ENCODE results near the gene KLF13.

Gene KLF13

DNA sequence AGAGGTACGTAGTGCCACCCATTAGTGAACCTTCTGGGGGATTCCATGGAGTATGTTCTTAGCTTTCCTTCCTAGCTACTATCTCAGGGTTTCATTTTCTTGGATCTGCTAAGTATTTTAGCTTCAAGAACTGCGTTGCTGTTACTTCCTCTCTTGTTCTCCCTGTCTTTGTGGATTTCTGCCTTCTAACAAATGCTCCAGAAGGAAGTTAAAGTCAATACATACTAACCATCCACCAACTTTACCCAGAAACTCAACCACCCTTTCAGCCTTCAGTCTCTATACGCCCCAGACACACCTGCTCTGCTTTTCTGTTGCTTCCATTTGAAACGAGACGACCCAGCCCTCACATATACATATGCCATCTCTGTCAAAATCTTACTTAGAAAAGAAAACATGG is 2.4 kb upstream of the KLF13 start:
- Histone ChIP-seq H3K9me2 (replicated peaks; ENCODE audit: insufficient read depth, low read length) (no peaks in the 10 kb centered on the region), H3K79me2 (ENCODE audit: low read length) (peaks cover 24% of the 10 kb centered on the region), H4K20me1 (ENCODE audit: insufficient read depth, low read length) (no peaks in the 10 kb centered on the region), H3F3A (ENCODE audit: insufficient read depth, low read length) (peaks cover 17% of the 10 kb centered on the region), H3K27me3 (replicated peaks; ENCODE audit: insufficient read depth, low read length) (no peaks in the 10 kb centered on the region), H3K4me2 (ENCODE audit: low read depth, low read length) (0 out of 2 replicates have a peak overlapping the region, but pooled peaks have one; percentile 75), H3K9ac (ENCODE audit: low read length) (no peak overlapping the region), H3K4me1 (ENCODE audit: low read length) (peaks cover 9% of the 10 kb centered on the region; the same call in 1 of the 2 replicates), H3K9me3 (replicated peaks; ENCODE audit: insufficient read depth, low read length) (no peaks in the 10 kb centered on the region), H3K4me3 (ENCODE audit: low read length) (no peak overlapping the region), H2AFZ (ENCODE audit: low read length) (no peak overlapping the region), H3K36me3 (replicated peaks; ENCODE audit: insufficient read depth, low read length) (no peaks in the 10 kb centered on the region), H3K27ac (ENCODE audit: low read length) (no peak overlapping the region)
- DNase-seq = no peak
- TF ChIP-seq EZH2 (optimal IDR thresholded peaks at IDR 0.05; ENCODE audit: low read depth, low read length) = no peak
- no peak for TF ChIP-seq EZH2phosphoT487 (IDR thresholded peaks at IDR 0.05; ENCODE audit: low read length)
- TF ChIP-seq, protein P1, sequence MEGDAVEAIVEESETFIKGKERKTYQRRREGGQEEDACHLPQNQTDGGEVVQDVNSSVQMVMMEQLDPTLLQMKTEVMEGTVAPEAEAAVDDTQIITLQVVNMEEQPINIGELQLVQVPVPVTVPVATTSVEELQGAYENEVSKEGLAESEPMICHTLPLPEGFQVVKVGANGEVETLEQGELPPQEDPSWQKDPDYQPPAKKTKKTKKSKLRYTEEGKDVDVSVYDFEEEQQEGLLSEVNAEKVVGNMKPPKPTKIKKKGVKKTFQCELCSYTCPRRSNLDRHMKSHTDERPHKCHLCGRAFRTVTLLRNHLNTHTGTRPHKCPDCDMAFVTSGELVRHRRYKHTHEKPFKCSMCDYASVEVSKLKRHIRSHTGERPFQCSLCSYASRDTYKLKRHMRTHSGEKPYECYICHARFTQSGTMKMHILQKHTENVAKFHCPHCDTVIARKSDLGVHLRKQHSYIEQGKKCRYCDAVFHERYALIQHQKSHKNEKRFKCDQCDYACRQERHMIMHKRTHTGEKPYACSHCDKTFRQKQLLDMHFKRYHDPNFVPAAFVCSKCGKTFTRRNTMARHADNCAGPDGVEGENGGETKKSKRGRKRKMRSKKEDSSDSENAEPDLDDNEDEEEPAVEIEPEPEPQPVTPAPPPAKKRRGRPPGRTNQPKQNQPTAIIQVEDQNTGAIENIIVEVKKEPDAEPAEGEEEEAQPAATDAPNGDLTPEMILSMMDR (IDR thresholded peaks at IDR 0.05; ENCODE audit: low read length) = no peak

DNA sequence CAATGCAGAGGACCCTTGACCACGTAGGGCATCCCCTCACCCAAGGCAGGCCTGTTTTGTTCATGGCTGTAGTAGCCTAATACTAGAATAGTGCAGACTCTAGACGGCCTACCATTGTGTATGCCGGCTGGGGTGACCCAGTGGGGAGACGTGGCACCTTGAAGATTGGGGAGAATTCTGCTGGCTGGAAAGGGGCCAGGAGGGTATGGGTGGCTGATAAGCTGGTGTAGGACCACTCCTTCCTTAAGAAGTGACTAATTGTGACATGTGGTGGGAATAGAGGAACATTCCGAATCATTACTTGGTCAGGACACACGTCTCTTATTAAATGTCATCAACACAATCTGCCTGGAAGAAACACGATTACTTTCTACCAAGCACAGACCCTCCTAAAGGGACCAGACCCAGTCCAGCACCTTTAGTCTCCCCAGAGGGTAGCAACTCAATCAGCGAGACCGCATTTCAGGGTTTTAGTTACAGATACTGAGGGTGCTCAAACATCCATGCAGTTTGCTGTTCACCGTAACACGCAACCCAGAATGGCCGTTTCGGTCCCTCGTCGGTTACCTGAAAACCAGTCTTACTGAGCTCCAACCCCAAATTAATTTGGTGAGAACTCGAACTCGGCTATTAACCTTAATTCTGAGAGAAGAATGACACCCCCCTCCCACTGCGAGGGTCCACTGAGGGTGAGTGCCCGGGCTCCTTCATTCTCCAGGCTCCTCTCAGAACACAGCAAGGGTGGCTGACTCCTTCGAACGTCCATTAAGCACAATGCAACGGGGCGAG is 1.6 kb upstream of the KLF13 start:
- Histone ChIP-seq H3F3A (ENCODE audit: insufficient read depth, low read length) (peaks cover 17% of the 10 kb centered on the region), H3K9ac (ENCODE audit: low read length) (peak overlapping the region; percentile 94), H3K36me3 (replicated peaks; ENCODE audit: insufficient read depth, low read length) (no peaks in the 10 kb centered on the region), H3K4me3 (ENCODE audit: low read length) (peak overlapping the region; percentile 84), H3K79me2 (ENCODE audit: low read length) (peaks cover 32% of the 10 kb centered on the region), H3K27ac (ENCODE audit: low read length) (peak overlapping the region; percentile 94), H3K27me3 (replicated peaks; ENCODE audit: insufficient read depth, low read length) (no peaks in the 10 kb centered on the region), H3K4me2 (ENCODE audit: low read depth, low read length) (peak overlapping the region; percentile 75), H2AFZ (ENCODE audit: low read length) (0 out of 2 replicates have a peak overlapping the region, but pooled peaks have one; percentile 4), H3K9me2 (replicated peaks; ENCODE audit: insufficient read depth, low read length) (no peaks in the 10 kb centered on the region), H4K20me1 (ENCODE audit: insufficient read depth, low read length) (peaks cover 5% of the 10 kb centered on the region; the same call in 1 of the 2 replicates), H3K4me1 (ENCODE audit: low read length) (peaks cover 13% of the 10 kb centered on the region), H3K9me3 (replicated peaks; ENCODE audit: insufficient read depth, low read length) (no peaks in the 10 kb centered on the region)
- DNase-seq = no peak
- TF ChIP-seq, protein P1 (IDR thresholded peaks at IDR 0.05; ENCODE audit: low read length) = no peak
- TF ChIP-seq EZH2 (optimal IDR thresholded peaks at IDR 0.05; ENCODE audit: low read depth, low read length) (no peak), EZH2phosphoT487 (IDR thresholded peaks at IDR 0.05; ENCODE audit: low read length) (no peak)

DNA sequence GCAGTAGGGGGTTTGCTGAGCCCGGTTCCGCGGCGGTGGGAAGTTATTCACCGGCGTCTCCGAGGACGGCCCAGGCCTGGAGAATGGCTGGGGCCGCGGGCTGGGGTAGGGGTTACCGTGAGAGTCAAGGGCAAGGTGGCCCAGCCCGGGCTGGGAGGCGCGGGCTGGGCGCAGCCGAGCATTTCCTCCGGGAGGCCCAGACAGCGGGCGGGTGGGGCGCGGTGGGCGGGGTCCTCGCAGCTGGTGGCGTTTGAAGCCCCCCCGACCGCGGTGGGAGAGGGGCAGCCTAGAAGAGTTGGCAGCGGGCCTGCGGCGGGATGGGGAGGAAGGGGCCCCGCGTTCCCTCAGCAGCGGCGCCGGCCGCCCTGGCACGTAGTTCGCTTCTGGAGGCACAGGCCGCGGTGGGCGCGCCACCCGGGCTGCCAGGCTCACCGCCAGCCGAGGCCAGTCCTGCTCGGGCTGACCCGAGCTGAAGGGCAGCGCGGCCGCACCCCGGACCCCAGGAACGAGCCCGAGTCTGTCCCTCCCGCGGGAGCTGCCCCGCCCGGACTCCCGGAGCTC is 960 bp upstream of the KLF13 start:
- no peaks in the 10 kb centered on the region for H3K27me3 ChIP-seq (replicated peaks; ENCODE audit: insufficient read depth, low read length)
- H3K4me1 ChIP-seq (ENCODE audit: low read length) = peaks cover 20% of the 10 kb centered on the region
- H3K79me2 ChIP-seq (ENCODE audit: low read length) = peaks cover 39% of the 10 kb centered on the region
- peak overlapping the region; percentile 75 for H3K4me2 ChIP-seq (ENCODE audit: low read depth, low read length)
- peak overlapping the region; percentile 94 for H3K27ac ChIP-seq (ENCODE audit: low read length)
- no peak for TF ChIP-seq EZH2 (optimal IDR thresholded peaks at IDR 0.05; ENCODE audit: low read depth, low read length)
- TF ChIP-seq, protein P1 (IDR thresholded peaks at IDR 0.05; ENCODE audit: low read length) = no peak
- TF ChIP-seq EZH2phosphoT487 (IDR thresholded peaks at IDR 0.05; ENCODE audit: low read length) = no peak
- H3K9me3 ChIP-seq (replicated peaks; ENCODE audit: insufficient read depth, low read length) = no peaks in the 10 kb centered on the region
- no peaks in the 10 kb centered on the region for H3K36me3 ChIP-seq (replicated peaks; ENCODE audit: insufficient read depth, low read length)
- H3K4me3 ChIP-seq (ENCODE audit: low read length) = peak overlapping the region; percentile 84
- 0 out of 2 replicates have a peak overlapping the region, but pooled peaks have one; percentile 4 for H2AFZ ChIP-seq (ENCODE audit: low read length)
- peak; percentile 40 for DNase-seq
- H3K9me2 ChIP-seq (replicated peaks; ENCODE audit: insufficient read depth, low read length) = no peaks in the 10 kb centered on the region
- peaks cover 8% of the 10 kb centered on the region; the same call in 1 of the 2 replicates for H4K20me1 ChIP-seq (ENCODE audit: insufficient read depth, low read length)
- peaks cover 17% of the 10 kb centered on the region for H3F3A ChIP-seq (ENCODE audit: insufficient read depth, low read length)
- peak overlapping the region; percentile 94 for H3K9ac ChIP-seq (ENCODE audit: low read length)
